IMR-90 (cell line): Measurements from ENCODE around the gene ANKK1. TPM values are rescaled to one million over a fixed set of nuclear protein-coding genes. Genes with fewer than 3 reads are reported as not detected.

Experiments used
- ATAC-seq: fragments of 200-7000 bp; cut with Tn5 transposase; 2 replicates; pipeline ENCODE4 v1.9.1; 2020; ENCODE audit warnings: low read depth, mild to moderate bottlenecking, moderate library complexity
- BruUV-seq: library from RNA; stranded (reverse); fragments of 400-500 nt; replicated peaks from 2 replicates; lab custom pipeline; 2021; lab: Mats Ljungman, UMichigan
- CTCF ChIA-PET: fragments of 300-600 bp; formaldehyde crosslinking; extraction: SDS; loops from one replicate; lab custom pipeline; 2021; ENCODE audit warnings: antibody characterized with exemption; lab: Yijun Ruan, JAX
- POLR2A ChIA-PET: fragments of 300-600 bp; sonication (Branson Sonifier 250); formaldehyde crosslinking; loops from one replicate; lab custom pipeline; 2022; ENCODE audit warnings: antibody characterized with exemption; ENCODE audit not compliant: unreplicated experiment; lab: Charles Lee
- DNase-seq: peaks from one replicate; pipeline ENCODE4 v3.0.0; 2013
- H2AFZ ChIP-seq: replicated peaks from 2 replicates; pipeline ENCODE3; 2013; ENCODE audit warnings: low read length, mild to moderate bottlenecking; ENCODE audit not compliant: poor library complexity
- H2AK5ac ChIP-seq: 2 replicates; pipeline ENCODE4 v1.6.1; 2013; ENCODE audit warnings: low read depth, low read length, inconsistent platforms
- H2AK9ac ChIP-seq: replicated peaks from 2 replicates; pipeline ENCODE3; 2013; ENCODE audit warnings: mild to moderate bottlenecking, low read depth, low read length, moderate library complexity; ENCODE audit not compliant: poor library complexity
- H2BK120ac ChIP-seq: 2 replicates; pipeline ENCODE4 v1.6.1; 2013; ENCODE audit warnings: low read depth, low read length, inconsistent platforms
- H2BK15ac ChIP-seq: 3 replicates; pipeline ENCODE4 v1.6.1; 2013; ENCODE audit warnings: low read depth, low read length, inconsistent platforms
- H2BK20ac ChIP-seq: 2 replicates; pipeline ENCODE4 v1.6.1; 2013; ENCODE audit warnings: low read depth, mild to moderate bottlenecking, inconsistent platforms, low read length, moderate library complexity
- H2BK5ac ChIP-seq: 2 replicates; pipeline ENCODE4 v1.6.1; 2013; ENCODE audit warnings: mild to moderate bottlenecking, low read depth, low read length, inconsistent platforms; ENCODE audit not compliant: poor library complexity, severe bottlenecking
- H3K14ac ChIP-seq: replicated peaks from 2 replicates; pipeline ENCODE4 v1.6.1; 2013; ENCODE audit warnings: low read depth, low read length, inconsistent platforms
- H3K18ac ChIP-seq: 2 replicates; pipeline ENCODE4 v1.6.1; 2013; ENCODE audit warnings: low read depth, low read length, control low read depth
- H3K23ac ChIP-seq: 2 replicates; pipeline ENCODE4 v1.6.1; 2013; ENCODE audit warnings: low read depth, low read length, inconsistent platforms
- H3K27ac ChIP-seq: 2 replicates; pipeline ENCODE4 v1.5.1; 2013; ENCODE audit warnings: mild to moderate bottlenecking, control low read depth, low read length; ENCODE audit not compliant: insufficient read depth
- H3K27me3 ChIP-seq: 2 replicates; pipeline ENCODE4 v1.6.1; 2013; ENCODE audit warnings: low read length; ENCODE audit not compliant: control insufficient read depth, insufficient read depth
- H3K36me3 ChIP-seq: 2 replicates; pipeline ENCODE4 v1.6.1; 2013; ENCODE audit warnings: low read length, mixed read lengths; ENCODE audit not compliant: control insufficient read depth, insufficient read depth
- H3K4ac ChIP-seq: 2 replicates; pipeline ENCODE4 v1.6.1; 2013; ENCODE audit warnings: low read depth, low read length, inconsistent platforms
- H3K4me1 ChIP-seq: 2 replicates; pipeline ENCODE4 v1.6.1; 2013; ENCODE audit warnings: low read length, mixed read lengths; ENCODE audit not compliant: control insufficient read depth, insufficient read depth
- H3K4me2 ChIP-seq: 2 replicates; pipeline ENCODE4 v1.6.1; 2013; ENCODE audit warnings: low read depth, mild to moderate bottlenecking, control low read depth, low read length, moderate library complexity
- H3K4me3 ChIP-seq: 2 replicates; pipeline ENCODE4 v1.5.1; 2013; ENCODE audit warnings: low read depth, mild to moderate bottlenecking, control low read depth, low read length, moderate library complexity; ENCODE audit not compliant: insufficient read depth
- H3K56ac ChIP-seq: 2 replicates; pipeline ENCODE4 v1.6.1; 2013; ENCODE audit warnings: low read length, inconsistent platforms; ENCODE audit not compliant: insufficient read depth; ENCODE audit errors: extremely low read depth
- H3K79me1 ChIP-seq, 2 experiments: 2 replicates each; pipeline ENCODE4 v1.6.1; 2013; ENCODE audit warnings: low read length in 2 of 2, inconsistent platforms in 1 of 2, low read depth in 1 of 2
- H3K9ac ChIP-seq: 2 replicates; pipeline ENCODE4 v1.6.1; 2013; ENCODE audit warnings: low read depth, low read length, control low read depth
- H3K9me1 ChIP-seq: 2 replicates; pipeline ENCODE4 v1.6.1; 2013; ENCODE audit warnings: low read length, inconsistent platforms; ENCODE audit not compliant: insufficient read depth
- H3K9me3 ChIP-seq: 2 replicates; pipeline ENCODE4 v1.6.1; 2013; ENCODE audit warnings: low read length; ENCODE audit not compliant: control insufficient read depth, insufficient read depth
- H4K20me1 ChIP-seq: 2 replicates; pipeline ENCODE4 v1.6.1; 2013; ENCODE audit warnings: low read length, inconsistent platforms; ENCODE audit not compliant: insufficient read depth
- H4K5ac ChIP-seq: 2 replicates; pipeline ENCODE4 v1.6.1; 2013; ENCODE audit warnings: mild to moderate bottlenecking, low read depth, low read length, control low read depth
- H4K8ac ChIP-seq, 2 experiments: 2 replicates each; pipeline ENCODE4 v1.6.1; 2013; ENCODE audit warnings: low read depth in 2 of 2, low read length in 2 of 2, control low read depth in 1 of 2, inconsistent platforms in 1 of 2
- H4K91ac ChIP-seq: 2 replicates; pipeline ENCODE4 v1.6.1; 2013; ENCODE audit warnings: low read depth, low read length, inconsistent platforms; ENCODE audit not compliant: insufficient read depth
- BHLHE40 ChIP-seq: fragments of 150-350 bp; IDR thresholded peaks from 2 replicates; pipeline ENCODE4 v1.6.1; 2016; ENCODE audit warnings: mild to moderate bottlenecking, low read depth, low read length
- CEBPB ChIP-seq: IDR thresholded peaks from 2 replicates; pipeline ENCODE4 v1.6.1; 2012; ENCODE audit warnings: low read depth, low read length, improper control_type of control experiment
- CHD1 ChIP-seq: IDR thresholded peaks from 2 replicates; pipeline ENCODE4 v1.6.1; 2012; ENCODE audit warnings: low read depth, low read length, improper control_type of control experiment
- CTCF ChIP-seq: conservative IDR thresholded peaks from 2 replicates; pipeline ENCODE4 v1.5.1; 2012; ENCODE audit warnings: mild to moderate bottlenecking, low read depth, low read length, improper control_type of control experiment
- ELK1 ChIP-seq: fragments of 150-350 bp; IDR thresholded peaks from 2 replicates; pipeline ENCODE4 v1.6.1; 2016; ENCODE audit warnings: low read depth, mild to moderate bottlenecking, low read length, moderate library complexity, borderline replicate concordance
- FOS ChIP-seq: fragments of 150-350 bp; IDR thresholded peaks from 2 replicates; pipeline ENCODE4 v1.6.1; 2016; ENCODE audit warnings: low read depth, low read length
- MAFK ChIP-seq: IDR thresholded peaks from 2 replicates; pipeline ENCODE4 v1.6.1; 2012; ENCODE audit warnings: low read depth, low read length, improper control_type of control experiment
- MAZ ChIP-seq: IDR thresholded peaks from 2 replicates; pipeline ENCODE4 v1.6.1; 2012; ENCODE audit warnings: low read depth, mild to moderate bottlenecking, low read length, improper control_type of control experiment, moderate library complexity, borderline replicate concordance
- MXI1 ChIP-seq: IDR thresholded peaks from 2 replicates; pipeline ENCODE4 v1.6.1; 2012; ENCODE audit warnings: low read depth, mild to moderate bottlenecking, low read length, moderate library complexity, borderline replicate concordance
- NFE2L2 ChIP-seq: fragments of 150-350 bp; IDR thresholded peaks from 2 replicates; pipeline ENCODE4 v1.6.1; 2016; ENCODE audit warnings: low read depth, mild to moderate bottlenecking, low read length
- POLR2A ChIP-seq: IDR thresholded peaks from 2 replicates; pipeline ENCODE4 v1.6.1; 2012; ENCODE audit warnings: mild to moderate bottlenecking, low read depth, low read length
- RAD21 ChIP-seq: IDR thresholded peaks from 2 replicates; pipeline ENCODE4 v1.6.1; 2012; ENCODE audit warnings: low read length, improper control_type of control experiment
- RCOR1 ChIP-seq: IDR thresholded peaks from 2 replicates; pipeline ENCODE4 v1.6.1; 2012; ENCODE audit warnings: mild to moderate bottlenecking, low read length, improper control_type of control experiment; ENCODE audit not compliant: insufficient replicate concordance
- RFX5 ChIP-seq: IDR thresholded peaks from 2 replicates; pipeline ENCODE4 v1.8.0; 2012; ENCODE audit warnings: low read depth, mild to moderate bottlenecking, low read length, moderate library complexity
- SMC3 ChIP-seq: fragments of 150-350 bp; IDR thresholded peaks from 2 replicates; pipeline ENCODE4 v1.6.1; 2016; ENCODE audit warnings: low read depth, mild to moderate bottlenecking, antibody characterized with exemption, low read length, moderate library complexity
- WGBS, 2 experiments: methylation state at CpG; one replicate each; pipeline versions ENCODE4 v1.1.5 to v1.1.7; 2013; ENCODE audit warnings: missing lambda C conversion rate in 2 of 2; ENCODE audit not compliant: insufficient read length in 1 of 2; ENCODE audit errors: extremely low coverage in 2 of 2; 5-methylcytosine and 5-hydroxymethylcytosine counted together
- dilution Hi-C: fragments of 300-500 bp; cut with HindIII; formaldehyde crosslinking; loops from one replicate; pipeline ENCODE4 v1.14.3; 2018; ENCODE audit warnings: low sequenced_read_pairs; ENCODE audit not compliant: unreplicated experiment
- in situ Hi-C: fragments of 300-500 bp; cut with MboI; formaldehyde crosslinking; loops from 3 replicates; pipeline ENCODE4 v1.14.3; 2019; ENCODE audit warnings: low sequenced_read_pairs, inconsistent platforms, mixed read lengths
- intact Hi-C: fragments of 100-400 bp; cut with micrococcal nuclease; formaldehyde crosslinking; loops from 2 replicates; pipeline ENCODE4 v1.10.0; 2022
- polyA plus RNA-seq, 3 experiments: library from polyadenylated mRNA; depleted of rRNA; stranded (reverse); fragments of >200 nt; gene quantifications; 2 replicates each; pipeline ENCODE4 v1.2.3, GENCODE V29; 2012; ENCODE audit warnings: low replicate concordance in 1 of 3
- total RNA-seq: library from RNA; depleted of rRNA; stranded (reverse); fragments of >200 nt; gene quantifications from 2 replicates; pipeline ENCODE4 v1.2.3, GENCODE V29; 2012
- TF ChIP-seq, protein P1 (sequence below): fragments of 150-350 bp; IDR thresholded peaks from 2 replicates; pipeline ENCODE4 v1.6.1; 2017; ENCODE audit warnings: mild to moderate bottlenecking, antibody characterized with exemption, low read length, low read depth

Gene ANKK1
- total and polyA plus RNA-seq, 2 of the 4 experiments (the other 2 are of a cell fraction): not detected

- Histone ChIP-seq H3K9me3 (no peaks in the 10 kb centered on the region), H2BK15ac (no peak overlapping the region), H3K27ac (no peak overlapping the region), H4K91ac (no peak overlapping the region), H3K23ac (no peak overlapping the region), H4K8ac (no peak overlapping the region), H3K14ac (no peak overlapping the region), H2BK20ac (no peak overlapping the region), H2BK120ac (no peak overlapping the region), H3K27me3 (peaks cover 10% of the 10 kb centered on the region), H3K4me3 (no peak overlapping the region), H4K5ac (no peak overlapping the region), H3K56ac (no peak overlapping the region), H3K4me1 (no peaks in the 10 kb centered on the region), H4K20me1 (no peaks in the 10 kb centered on the region), H2BK5ac (no peak overlapping the region), H3K4ac (no peak overlapping the region), H3K9ac (no peak overlapping the region), H3K18ac (no peak overlapping the region), H3K79me1 (no peaks in the 10 kb centered on the region), H2AK5ac (no peak overlapping the region), H3K9me1 (no peaks in the 10 kb centered on the region), H3K36me3 (no peaks in the 10 kb centered on the region), H2AFZ (no peak overlapping the region), H3K4me2 (no peak overlapping the region), H2AK9ac (peak overlapping the region; percentile 73)
- intact Hi-C loops: no loop called here
- ChIA-PET POLR2A (no interaction called here), CTCF (no interaction called here)
- TF ChIP-seq BHLHE40 (no peak), MXI1 (no peak), ELK1 (no peak), NFE2L2 (no peak), SMC3 (no peak), MAZ (no peak), CEBPB (no peak), RFX5 (no peak), RAD21 (no peak), POLR2A (no peak), FOS (no peak), CTCF (no peak), RCOR1 (no peak), MAFK (no peak), CHD1 (no peak)
- TF ChIP-seq, protein P1, sequence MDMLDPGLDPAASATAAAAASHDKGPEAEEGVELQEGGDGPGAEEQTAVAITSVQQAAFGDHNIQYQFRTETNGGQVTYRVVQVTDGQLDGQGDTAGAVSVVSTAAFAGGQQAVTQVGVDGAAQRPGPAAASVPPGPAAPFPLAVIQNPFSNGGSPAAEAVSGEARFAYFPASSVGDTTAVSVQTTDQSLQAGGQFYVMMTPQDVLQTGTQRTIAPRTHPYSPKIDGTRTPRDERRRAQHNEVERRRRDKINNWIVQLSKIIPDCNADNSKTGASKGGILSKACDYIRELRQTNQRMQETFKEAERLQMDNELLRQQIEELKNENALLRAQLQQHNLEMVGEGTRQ: no peak
- no peak for ATAC-seq
- no TSS peak for BruUV-seq
- dilution Hi-C loops: no loop called here
- WGBS, 2 experiments: no CpG with 5 or more reads among the region's 7 CpGs
- in situ Hi-C loops: no loop called here
- no peak for DNase-seq
Measured at GRCh38 chr11:113397212-113397611, 9.6 kb downstream of the ANKK1 start.
